Astrocyte of the cerebellum (primary cell): ENCODE results near the gene PTPRU.
A peak's percentile ranks its signal among the peaks of the same experiment; 100 is the strongest.

ENCODE experiments used
- DNase-seq: peaks from one replicate; pipeline ENCODE4 v3.0.0-alpha.2; 2011; ENCODE audit warnings: low read depth
- H3K4me3 ChIP-seq: 2 replicates; pipeline ENCODE4 v1.5.1; 2011; ENCODE audit warnings: mild to moderate bottlenecking, low read depth, low read length, moderate library complexity
- CTCF ChIP-seq: IDR thresholded peaks from 2 replicates; pipeline ENCODE4 v1.5.1; 2012; ENCODE audit warnings: low read length, low read depth, moderate library complexity, mild to moderate bottlenecking; ENCODE audit errors: missing control alignments
- in situ Hi-C: cut with HindIII; loops from 2 replicates; pipeline ENCODE4 v1.10.0; 2017; ENCODE audit warnings: low sequenced_read_pairs

The PTPRU gene

GRCh38 chr1:29240986-29241385 is 4.7 kb downstream of the PTPRU start:
- no peak overlapping the region for H3K4me3 ChIP-seq
- no peak for DNase-seq
- in situ Hi-C loops = loop anchor here (25.0 kb wide), 3 partner anchors 146 to 871 kb away; no protein-coding TSS in a partner anchor
- TF ChIP-seq CTCF = no peak

DNA sequence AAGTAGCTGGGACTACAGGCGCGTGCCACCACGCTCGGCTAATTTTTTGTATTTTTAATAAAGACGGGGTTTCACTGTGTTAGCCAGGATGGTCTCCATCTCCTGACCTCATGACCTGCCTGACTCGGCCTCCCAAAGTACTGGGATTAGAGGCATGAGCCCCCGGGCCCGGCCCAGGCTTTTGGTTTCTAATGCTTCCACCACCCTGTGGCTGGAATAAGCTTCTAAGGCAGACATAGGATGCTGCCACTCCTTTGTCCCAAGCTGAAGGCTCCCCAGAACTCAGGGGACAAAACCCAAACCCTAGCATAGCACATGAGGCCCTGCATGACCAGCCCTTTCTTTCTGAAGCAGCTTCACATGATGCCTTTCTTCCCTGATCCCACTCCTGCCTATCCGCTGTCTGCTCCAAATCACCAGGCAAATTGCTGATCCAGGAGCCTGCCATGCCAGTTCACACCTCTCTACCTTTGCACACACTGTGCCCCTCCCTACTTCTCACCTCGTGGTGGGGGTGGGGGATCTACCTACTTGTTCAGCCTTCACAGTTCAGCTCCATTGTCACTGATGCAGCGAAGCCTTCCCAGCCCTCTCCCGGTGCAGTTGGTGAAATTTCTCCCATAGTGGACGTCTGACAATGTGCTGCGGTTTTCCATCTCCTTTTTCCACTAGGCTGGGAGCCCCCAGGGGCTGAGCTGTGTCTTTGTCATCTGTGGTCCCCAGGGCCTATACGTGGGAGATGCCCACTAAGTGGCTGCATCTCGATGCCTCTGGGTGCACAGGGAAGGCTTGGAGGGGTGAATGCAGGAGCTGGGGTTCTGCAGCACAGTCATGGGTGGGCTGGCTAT is 6.9 kb downstream of the PTPRU start:
- no peak for TF ChIP-seq CTCF
- DNase-seq = no peak
- H3K4me3 ChIP-seq = no peak overlapping the region
- in situ Hi-C loops = loop anchor here (25.0 kb wide), 3 partner anchors 144 to 869 kb away; no protein-coding TSS in a partner anchor

DNA sequence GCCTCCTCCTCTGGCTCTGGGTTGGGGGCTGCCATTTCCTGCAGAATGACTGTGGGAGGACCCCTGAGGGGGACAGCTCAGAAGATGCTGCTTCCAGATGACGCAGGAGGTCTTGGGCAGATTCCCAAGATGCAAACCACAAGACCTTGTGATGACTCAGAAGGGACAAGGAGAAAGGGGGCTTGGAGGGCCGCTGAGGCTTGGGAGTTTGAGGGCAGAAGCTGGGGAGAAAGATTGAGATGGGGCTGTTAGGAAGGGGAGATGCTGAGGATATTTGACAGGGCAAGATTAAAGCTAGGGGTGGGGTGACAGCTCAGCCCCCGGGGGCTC is 7.5 kb downstream of the PTPRU start:
- no peak overlapping the region for H3K4me3 ChIP-seq
- TF ChIP-seq CTCF = no peak
- in situ Hi-C loops = loop anchor here (25.0 kb wide), 3 partner anchors 143 to 868 kb away; no protein-coding TSS in a partner anchor
- peak; percentile 88 for DNase-seq

- in situ Hi-C loops = loop anchor here (25.0 kb wide), 3 partner anchors 142 to 867 kb away; no protein-coding TSS in a partner anchor
- TF ChIP-seq CTCF = no peak
- H3K4me3 ChIP-seq = no peak overlapping the region
- DNase-seq = no peak
Measured at GRCh38 chr1:29245261-29245660, 8.9 kb downstream of the PTPRU start.

DNA sequence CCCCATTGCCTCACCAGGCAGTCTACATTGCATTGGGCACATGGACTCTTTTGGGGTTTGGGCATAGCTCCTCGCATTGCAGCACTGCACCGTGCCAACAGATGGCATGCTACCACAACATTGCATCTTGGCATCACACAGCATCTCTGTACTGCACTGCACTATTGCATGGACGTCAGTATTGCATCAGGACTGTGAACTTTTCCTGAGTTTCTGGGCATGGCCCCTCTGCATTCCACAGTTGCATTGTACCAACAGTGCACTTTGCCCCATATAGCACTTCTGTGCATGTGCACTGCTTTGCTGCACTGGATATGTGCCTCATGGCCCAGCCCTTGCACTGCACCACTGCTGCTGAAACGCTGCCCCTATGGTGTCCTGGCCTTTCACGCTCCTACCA is 9.6 kb downstream of the PTPRU start:
- TF ChIP-seq CTCF = peak; percentile 44
- H3K4me3 ChIP-seq = no peak overlapping the region
- no peak for DNase-seq
- in situ Hi-C loops = loop anchor here (25.0 kb wide), 3 partner anchors 141 to 866 kb away; no protein-coding TSS in a partner anchor

DNA sequence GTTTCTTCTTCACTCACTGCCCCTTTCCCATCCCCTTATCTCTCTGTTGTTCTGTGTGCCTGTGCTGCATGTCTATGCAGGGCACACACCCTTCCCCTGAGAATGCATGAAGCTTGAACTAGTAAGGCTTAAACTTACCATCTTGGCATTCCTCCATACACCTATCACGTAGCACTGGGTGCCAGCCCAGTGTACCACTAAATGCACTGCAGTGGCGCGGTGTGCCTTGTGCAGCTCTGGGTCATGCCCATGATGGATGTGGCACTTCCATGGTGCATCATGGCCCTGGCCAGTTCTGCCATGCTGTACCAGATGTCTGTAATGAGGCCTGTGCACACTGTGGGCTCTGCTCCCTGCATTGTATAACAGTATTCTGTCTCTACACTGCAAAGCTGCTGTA is 10.7 kb downstream of the PTPRU start:
- H3K4me3 ChIP-seq = no peak overlapping the region
- TF ChIP-seq CTCF = no peak
- in situ Hi-C loops = loop anchor here (25.0 kb wide), 3 partner anchors 140 to 865 kb away; no protein-coding TSS in a partner anchor
- no peak for DNase-seq
